Skeletal muscle satellite cell (primary cell): ENCODE data around the gene USP26. TPM values are rescaled to one million over a fixed set of nuclear protein-coding genes. Genes with fewer than 3 reads are reported as not detected.
"Not testable (repeated sequence)": the region's sequence is repeated elsewhere in the genome, so short reads cannot be mapped to it uniquely, and the experiment has no call there.

ENCODE experiments used
- H3K27me3 ChIP-seq: 2 replicates; pipeline ENCODE4 v1.7.0; 2013; ENCODE audit warnings: low read length; ENCODE audit not compliant: control insufficient read depth, insufficient read depth
- H3K36me3 ChIP-seq: 2 replicates; pipeline ENCODE4 v1.7.0; 2013; ENCODE audit warnings: mild to moderate bottlenecking, control low read depth, low read length; ENCODE audit not compliant: insufficient read depth
- H3K4me1 ChIP-seq: 2 replicates; pipeline ENCODE4 v1.7.0; 2013; ENCODE audit warnings: low read length; ENCODE audit not compliant: control insufficient read depth, insufficient read depth
- H3K4me2 ChIP-seq: 2 replicates; pipeline ENCODE4 v1.7.0; 2013; ENCODE audit warnings: mild to moderate bottlenecking, low read length
- H3K4me3 ChIP-seq: 2 replicates; pipeline ENCODE4 v1.7.0; 2013; ENCODE audit warnings: low read length
- H3K9ac ChIP-seq: 2 replicates; pipeline ENCODE4 v1.7.0; 2013; ENCODE audit warnings: mild to moderate bottlenecking, low read depth, low read length, moderate library complexity
- H3K9me3 ChIP-seq: replicated peaks from 2 replicates; pipeline ENCODE4 v1.7.0; 2013; ENCODE audit warnings: mild to moderate bottlenecking, control low read depth, low read length
- total RNA-seq: library from RNA; depleted of rRNA; stranded (reverse); fragments of >200 nt; gene quantifications from 2 replicates; pipeline ENCODE4 v1.2.3, GENCODE V29; 2012; rRNA removed

Gene USP26, protein sequence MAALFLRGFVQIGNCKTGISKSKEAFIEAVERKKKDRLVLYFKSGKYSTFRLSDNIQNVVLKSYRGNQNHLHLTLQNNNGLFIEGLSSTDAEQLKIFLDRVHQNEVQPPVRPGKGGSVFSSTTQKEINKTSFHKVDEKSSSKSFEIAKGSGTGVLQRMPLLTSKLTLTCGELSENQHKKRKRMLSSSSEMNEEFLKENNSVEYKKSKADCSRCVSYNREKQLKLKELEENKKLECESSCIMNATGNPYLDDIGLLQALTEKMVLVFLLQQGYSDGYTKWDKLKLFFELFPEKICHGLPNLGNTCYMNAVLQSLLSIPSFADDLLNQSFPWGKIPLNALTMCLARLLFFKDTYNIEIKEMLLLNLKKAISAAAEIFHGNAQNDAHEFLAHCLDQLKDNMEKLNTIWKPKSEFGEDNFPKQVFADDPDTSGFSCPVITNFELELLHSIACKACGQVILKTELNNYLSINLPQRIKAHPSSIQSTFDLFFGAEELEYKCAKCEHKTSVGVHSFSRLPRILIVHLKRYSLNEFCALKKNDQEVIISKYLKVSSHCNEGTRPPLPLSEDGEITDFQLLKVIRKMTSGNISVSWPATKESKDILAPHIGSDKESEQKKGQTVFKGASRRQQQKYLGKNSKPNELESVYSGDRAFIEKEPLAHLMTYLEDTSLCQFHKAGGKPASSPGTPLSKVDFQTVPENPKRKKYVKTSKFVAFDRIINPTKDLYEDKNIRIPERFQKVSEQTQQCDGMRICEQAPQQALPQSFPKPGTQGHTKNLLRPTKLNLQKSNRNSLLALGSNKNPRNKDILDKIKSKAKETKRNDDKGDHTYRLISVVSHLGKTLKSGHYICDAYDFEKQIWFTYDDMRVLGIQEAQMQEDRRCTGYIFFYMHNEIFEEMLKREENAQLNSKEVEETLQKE
- total RNA-seq = not detected in 2 replicates

DNA sequence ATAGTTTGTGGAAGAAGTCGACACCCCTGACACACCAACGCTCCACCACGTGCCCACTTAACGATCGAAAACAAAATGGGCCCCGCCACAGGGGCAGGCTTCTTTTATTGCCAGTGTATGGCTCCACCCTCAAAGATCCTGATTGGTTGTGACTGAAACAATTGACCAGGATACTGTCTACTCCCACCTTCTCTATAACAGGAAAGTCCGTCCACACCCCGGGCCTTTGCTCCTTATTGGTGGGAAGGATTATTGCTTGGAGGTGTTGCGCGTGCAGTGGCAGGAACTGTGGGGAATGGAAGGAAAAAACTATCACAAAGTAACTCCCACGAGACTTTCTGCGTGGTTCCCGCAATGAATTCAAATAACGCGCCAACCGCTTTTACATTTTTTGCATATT is at the start of gene USP26:
Gene USP26, minus strand, starts transcription at position 79 of the 400 bp plus-strand sequence. CDS start 68,889 bp downstream, outside the sequence.
- no peak within 1 kb of the TSS for H3K4me3 ChIP-seq
- H3K4me2 ChIP-seq = no peak within 1 kb of the TSS
- no peaks in the 10 kb centered on the region for H3K27me3 ChIP-seq
- no peaks in the 10 kb centered on the region for H3K9me3 ChIP-seq
- no peak within 1 kb of the TSS for H3K9ac ChIP-seq
- H3K36me3 ChIP-seq = no peaks in the 10 kb centered on the region
- no peaks in the 10 kb centered on the region for H3K4me1 ChIP-seq

DNA sequence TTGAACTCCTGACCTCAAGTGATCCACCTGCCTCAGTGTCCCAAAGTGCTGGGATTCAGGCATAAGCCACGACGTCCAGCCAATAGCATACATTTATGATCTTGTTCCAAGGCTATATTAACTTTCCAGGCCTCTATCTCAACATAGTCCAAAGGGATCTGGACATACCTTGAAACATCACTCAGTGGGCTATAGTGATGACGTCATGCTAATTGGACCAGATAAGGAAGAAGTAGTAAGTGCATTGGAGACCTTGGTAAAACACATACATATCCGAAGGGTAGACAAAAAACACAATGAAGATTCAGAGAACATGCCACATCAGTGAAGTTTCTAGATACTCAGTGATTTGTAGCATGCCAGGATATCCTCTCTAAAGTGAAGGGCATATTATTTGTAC is 37.4 kb upstream of the USP26 start:
- H3K4me2 ChIP-seq = no peak overlapping the region
- no peaks in the 10 kb centered on the region for H3K4me1 ChIP-seq
- peaks cover 13% of the 10 kb centered on the region for H3K27me3 ChIP-seq
- no peaks in the 10 kb centered on the region for H3K9me3 ChIP-seq
- no peak overlapping the region for H3K9ac ChIP-seq
- no peak overlapping the region for H3K4me3 ChIP-seq
- no peaks in the 10 kb centered on the region for H3K36me3 ChIP-seq

DNA sequence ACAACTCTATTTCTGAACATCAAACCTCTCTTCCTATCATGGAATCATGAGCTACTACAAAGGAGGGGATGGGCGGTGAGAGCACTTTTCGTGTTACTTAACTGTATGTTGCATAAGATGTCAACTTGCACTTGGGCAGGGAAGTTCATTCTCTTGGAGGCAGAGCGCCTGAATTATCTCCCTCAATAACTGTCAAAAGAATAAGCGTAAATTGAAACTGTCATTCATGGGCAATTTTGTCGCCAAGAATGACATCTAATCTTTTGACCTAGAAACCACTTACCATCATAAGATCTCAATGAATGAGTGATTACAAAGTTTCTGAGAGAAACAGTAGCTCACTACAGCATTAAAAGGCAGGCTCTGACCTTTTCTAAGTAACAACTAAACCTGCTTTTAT is 23.5 kb upstream of the USP26 start:
- no peaks in the 10 kb centered on the region for H3K27me3 ChIP-seq
- no peaks in the 10 kb centered on the region for H3K4me1 ChIP-seq
- H3K4me3 ChIP-seq = no peak overlapping the region
- H3K9me3 ChIP-seq = no peaks in the 10 kb centered on the region
- no peaks in the 10 kb centered on the region for H3K36me3 ChIP-seq
- no peak overlapping the region for H3K9ac ChIP-seq
- H3K4me2 ChIP-seq = no peak overlapping the region

DNA sequence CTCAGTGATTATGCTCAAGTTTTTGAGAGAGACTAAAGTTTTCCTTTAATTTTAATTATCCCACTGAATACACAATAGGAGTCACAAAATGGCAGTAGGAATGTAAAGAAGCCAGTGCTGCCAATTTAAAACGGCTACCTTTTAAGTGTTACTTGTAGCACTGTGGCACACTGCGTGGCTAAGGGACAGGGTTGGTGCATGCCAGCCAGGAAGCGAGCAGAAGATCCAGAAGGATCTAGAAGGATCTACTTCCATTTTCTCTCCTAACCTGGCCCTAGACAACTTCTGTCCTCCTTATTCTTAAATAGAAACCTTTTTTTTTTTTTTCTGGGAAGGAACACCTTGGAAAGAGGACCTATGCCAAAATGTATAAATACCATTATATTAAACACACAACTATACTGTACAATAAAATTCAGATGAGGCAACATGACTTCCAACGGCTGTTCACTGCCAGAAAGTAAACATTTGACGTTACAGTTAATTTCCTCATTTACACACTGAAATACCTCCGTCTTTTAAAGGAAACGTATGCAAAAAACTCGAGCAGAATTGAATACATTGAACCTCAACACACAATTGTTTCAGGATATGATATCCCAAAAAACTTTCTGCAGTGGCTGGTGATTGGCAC is 2.7 kb downstream of the USP26 start:
- Histone ChIP-seq H3K27me3 (peaks cover 3% of the 10 kb centered on the region), H3K4me1 (no peaks in the 10 kb centered on the region), H3K9me3 (no peaks in the 10 kb centered on the region), H3K4me3 (no peak overlapping the region), H3K4me2 (no peak overlapping the region), H3K9ac (no peak overlapping the region), H3K36me3 (no peaks in the 10 kb centered on the region)

DNA sequence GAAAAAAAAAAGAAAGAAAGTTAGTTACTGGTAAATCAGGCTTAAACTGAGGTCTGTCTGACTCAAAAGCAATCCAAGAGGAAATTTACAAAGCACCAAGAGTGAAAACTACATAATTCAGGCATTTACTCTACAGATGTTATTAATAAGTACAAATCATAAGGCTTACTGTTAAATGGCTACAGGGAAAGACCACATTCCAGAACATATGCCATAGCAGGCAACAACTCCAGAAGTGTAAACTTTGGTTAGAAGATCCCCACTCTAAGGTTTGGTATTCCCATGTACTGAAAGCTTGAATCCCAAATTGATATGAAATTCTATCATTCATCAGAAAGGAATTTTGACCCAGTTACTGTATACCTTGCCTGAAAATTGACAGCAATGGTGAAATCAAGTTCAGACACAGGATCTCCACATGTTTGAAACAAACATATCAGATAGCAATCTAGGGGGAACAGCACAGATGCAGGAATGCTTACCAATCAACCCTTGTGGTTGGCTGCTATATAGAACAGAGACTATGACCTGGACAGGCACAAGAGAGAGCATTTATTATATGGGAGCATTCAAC is 6.6 kb downstream of the USP26 start:
- Histone ChIP-seq H3K9ac (no peak overlapping the region), H3K9me3 (no peaks in the 10 kb centered on the region), H3K4me1 (no peaks in the 10 kb centered on the region), H3K27me3 (peaks cover 3% of the 10 kb centered on the region), H3K4me3 (no peak overlapping the region), H3K4me2 (no peak overlapping the region), H3K36me3 (no peaks in the 10 kb centered on the region)

DNA sequence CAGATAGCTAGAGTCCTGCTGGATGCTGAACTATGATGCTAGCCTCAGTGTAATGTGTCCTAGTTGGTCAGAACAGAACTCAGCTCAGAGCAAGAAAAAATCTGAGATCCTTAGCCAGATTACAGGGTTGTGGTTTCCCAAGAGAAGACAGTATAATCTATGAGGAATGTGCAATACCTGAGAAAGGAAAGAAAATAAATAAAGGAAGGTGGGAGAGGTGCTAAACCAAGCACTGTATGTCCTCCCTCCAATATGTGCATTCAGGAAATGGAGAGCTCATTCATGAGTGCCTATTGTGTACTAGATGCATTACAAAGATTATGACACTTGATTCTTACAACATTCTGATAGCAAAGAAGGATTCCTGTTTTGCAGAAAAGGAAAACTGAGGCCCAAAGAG is 7.5 kb downstream of the USP26 start:
- H3K27me3 ChIP-seq = peaks cover 3% of the 10 kb centered on the region
- no peaks in the 10 kb centered on the region for H3K36me3 ChIP-seq
- H3K4me3 ChIP-seq = no peak overlapping the region
- no peaks in the 10 kb centered on the region for H3K4me1 ChIP-seq
- H3K9me3 ChIP-seq = no peaks in the 10 kb centered on the region
- no peak overlapping the region for H3K9ac ChIP-seq
- H3K4me2 ChIP-seq = no peak overlapping the region

DNA sequence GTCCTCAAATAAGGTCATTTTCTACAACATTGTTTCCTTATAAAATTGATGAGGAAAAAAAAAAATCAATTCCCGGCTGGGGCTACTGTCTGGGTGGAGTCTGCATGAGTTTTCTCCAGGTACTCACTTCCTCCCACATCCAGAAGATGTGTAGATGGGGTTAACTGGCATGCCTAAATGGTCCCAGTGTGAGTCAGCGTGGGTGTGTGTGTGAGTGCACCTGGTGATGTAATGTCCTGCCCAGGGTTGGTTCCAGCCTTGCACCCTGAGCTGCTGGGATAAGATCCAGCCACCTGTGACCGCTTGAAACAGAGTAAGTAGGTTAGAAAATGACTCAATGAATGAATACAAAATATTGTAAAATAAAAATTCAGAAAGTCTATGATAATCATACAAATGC is 11.1 kb downstream of the USP26 start:
- Histone ChIP-seq H3K4me3 (no peak overlapping the region), H3K4me1 (no peaks in the 10 kb centered on the region), H3K4me2 (no peak overlapping the region), H3K9me3 (no peaks in the 10 kb centered on the region), H3K9ac (no peak overlapping the region), H3K27me3 (peaks cover 12% of the 10 kb centered on the region), H3K36me3 (no peaks in the 10 kb centered on the region)

DNA sequence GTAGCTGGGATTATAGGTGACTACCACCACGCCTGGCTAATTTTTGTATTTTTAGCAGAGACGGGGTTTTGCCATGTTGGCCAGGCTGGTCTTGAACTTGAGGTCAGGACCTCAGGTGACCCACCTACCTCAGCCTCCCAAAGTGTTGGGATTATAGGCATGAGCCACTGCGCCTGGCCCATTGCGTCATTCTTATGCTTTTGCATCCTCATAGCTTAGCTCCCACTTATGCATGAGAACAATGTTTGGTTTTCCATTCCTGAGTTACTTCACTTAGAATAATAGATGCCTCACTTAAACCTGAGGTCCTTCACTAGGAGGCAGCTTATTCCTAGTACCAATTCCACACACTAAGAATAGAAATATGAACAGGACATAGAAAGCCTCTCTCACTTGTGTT is 11.9 kb downstream of the USP26 start:
- H3K4me3 ChIP-seq, H3K4me2 ChIP-seq, H3K4me1 ChIP-seq, H3K9ac ChIP-seq, H3K9me3 ChIP-seq, H3K36me3 ChIP-seq: not testable (repeated sequence)
- peaks cover 12% of the 10 kb centered on the region for H3K27me3 ChIP-seq

DNA sequence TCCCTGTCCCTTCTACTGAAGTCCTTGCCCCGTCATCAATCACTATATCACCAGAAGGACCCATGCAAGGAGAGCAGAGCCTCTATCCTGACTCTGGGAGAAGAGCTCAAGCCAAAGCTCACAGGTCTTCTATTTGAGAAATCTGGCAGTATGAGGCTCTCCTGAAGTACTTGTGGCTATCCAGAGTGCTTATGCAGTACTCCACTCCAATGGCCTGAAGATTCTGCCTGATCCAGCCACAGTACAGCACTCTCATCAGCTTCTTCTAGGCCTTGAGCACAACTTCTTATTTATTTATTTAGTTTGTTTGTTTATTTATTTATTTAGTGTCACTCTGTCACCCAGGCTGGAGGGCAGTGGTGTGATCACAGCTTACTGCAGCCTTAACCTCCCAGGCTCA is 13.0 kb downstream of the USP26 start:
- Histone ChIP-seq H3K4me1 (no peaks in the 10 kb centered on the region), H3K4me3 (no peak overlapping the region), H3K36me3 (no peaks in the 10 kb centered on the region), H3K9me3 (no peaks in the 10 kb centered on the region), H3K4me2 (no peak overlapping the region), H3K9ac (no peak overlapping the region), H3K27me3 (peaks cover 12% of the 10 kb centered on the region)

DNA sequence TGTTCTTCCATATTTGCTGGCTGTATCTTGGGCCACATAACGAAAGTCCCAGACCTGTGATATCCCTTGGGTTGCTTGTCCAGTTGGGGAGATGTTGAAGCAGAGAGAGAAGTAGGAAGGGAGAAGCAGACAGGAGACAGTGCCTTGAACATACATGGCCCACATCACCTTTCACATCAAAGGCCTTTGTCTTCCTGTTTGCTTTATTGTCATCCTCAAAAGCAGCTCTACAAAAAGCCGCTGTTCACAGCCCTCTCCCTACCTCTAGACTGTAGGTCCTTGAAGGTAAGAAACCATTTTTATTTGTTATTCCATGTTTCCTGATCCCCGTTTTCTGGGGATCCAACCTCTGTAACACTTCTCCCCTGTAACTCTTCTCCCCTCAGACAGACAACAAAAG is 14.9 kb downstream of the USP26 start:
- H3K4me1 ChIP-seq = no peaks in the 10 kb centered on the region
- peaks cover 12% of the 10 kb centered on the region for H3K27me3 ChIP-seq
- H3K4me2 ChIP-seq = no peak overlapping the region
- H3K9me3 ChIP-seq = no peaks in the 10 kb centered on the region
- no peaks in the 10 kb centered on the region for H3K36me3 ChIP-seq
- H3K4me3 ChIP-seq = no peak overlapping the region
- no peak overlapping the region for H3K9ac ChIP-seq

DNA sequence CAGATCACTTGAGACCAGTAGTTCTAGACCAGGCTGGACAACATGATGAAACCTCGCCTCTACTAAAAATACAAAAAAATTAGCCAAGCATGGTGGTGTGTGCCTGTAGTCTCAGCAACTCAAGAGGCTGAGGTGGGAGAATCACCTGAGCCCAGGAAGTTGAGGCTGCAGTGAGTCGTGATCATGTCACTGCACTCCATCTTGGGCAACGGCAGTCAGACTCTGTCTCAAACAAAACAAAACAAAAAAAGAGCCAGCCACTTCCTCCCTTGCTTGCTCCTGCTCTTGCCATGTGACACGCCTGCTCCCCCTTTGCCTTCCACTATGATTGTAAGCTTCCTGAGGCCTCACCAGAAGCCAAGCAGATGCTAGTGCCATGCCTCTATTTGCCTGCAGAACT is 19.1 kb downstream of the USP26 start:
- not testable (repeated sequence) for H3K36me3 ChIP-seq, H3K9ac ChIP-seq, H3K4me3 ChIP-seq, H3K4me2 ChIP-seq, H3K4me1 ChIP-seq, H3K9me3 ChIP-seq
- peaks cover 12% of the 10 kb centered on the region for H3K27me3 ChIP-seq
